HepG2 (cell line): ENCODE measurements around the gene BCORL1. TPM values are rescaled to one million over a fixed set of nuclear protein-coding genes. Genes with fewer than 3 reads are reported as not detected.

Experiments used
- AKNA ChIP-seq: sonication (generic); formaldehyde crosslinking; IDR thresholded peaks from 2 replicates; pipeline ENCODE4 v1.4.0; 2020; ENCODE audit warnings: missing genetic modification reagents, borderline replicate concordance
- ATF7 ChIP-seq, 2 experiments: fragments of 450-650 bp in 1 of 2; sonication (generic) in 1 of 2; formaldehyde crosslinking in 1 of 2; IDR thresholded peaks; 2 replicates each; pipeline versions ENCODE4 v1.4.0 to v1.6.1; 2016 to 2020; ENCODE audit warnings: antibody characterized with exemption in 1 of 2, mild to moderate bottlenecking in 1 of 2, missing genetic modification reagents in 1 of 2
- DR1 ChIP-seq: sonication (generic); formaldehyde crosslinking; IDR thresholded peaks from 2 replicates; pipeline ENCODE4 v1.8.0; 2021; ENCODE audit warnings: mild to moderate bottlenecking, missing genetic modification reagents, inconsistent platforms
- ELF3 ChIP-seq: IDR thresholded peaks from 2 replicates; pipeline ENCODE4 v1.6.1; 2016; ENCODE audit warnings: missing genetic modification reagents, missing compliant biosample characterization
- ETV5 ChIP-seq: IDR thresholded peaks from 2 replicates; pipeline ENCODE4 v1.6.1; 2018; ENCODE audit warnings: missing biosample characterization, missing genetic modification reagents, inconsistent platforms, borderline replicate concordance
- HNRNPLL ChIP-seq: fragments of 200-400 bp; formaldehyde crosslinking; IDR thresholded peaks from 2 replicates; pipeline ENCODE4 v1.6.1; 2017; ENCODE audit warnings: mild to moderate bottlenecking, low read depth, low read length; ENCODE audit not compliant: poor library complexity, severe bottlenecking
- IRF1 ChIP-seq: sonication (generic); formaldehyde crosslinking; IDR thresholded peaks from 2 replicates; pipeline ENCODE4 v1.4.0; 2020; ENCODE audit warnings: low read depth, mild to moderate bottlenecking, missing genetic modification reagents
- KMT2B ChIP-seq: IDR thresholded peaks from 2 replicates; pipeline ENCODE4 v1.6.1; 2016; ENCODE audit warnings: missing genetic modification reagents, missing compliant biosample characterization
- MZF1 ChIP-seq: sonication (generic); formaldehyde crosslinking; IDR thresholded peaks from 2 replicates; pipeline ENCODE4 v1.8.1; 2023; ENCODE audit warnings: mild to moderate bottlenecking, missing genetic modification reagents, borderline replicate concordance
- RAD21 ChIP-seq: fragments of 450-650 bp; formaldehyde crosslinking; IDR thresholded peaks from 2 replicates; pipeline ENCODE4 v1.5.0; 2020; ENCODE audit warnings: mild to moderate bottlenecking
- RCOR2 ChIP-seq: IDR thresholded peaks from 2 replicates; pipeline ENCODE4 v1.6.1; 2016; ENCODE audit warnings: missing biosample characterization, missing genetic modification reagents
- SP1 ChIP-seq, 2 experiments: fragments of 450-650 bp in 1 of 2; sonication (generic) in 1 of 2; formaldehyde crosslinking in 1 of 2; IDR thresholded peaks; 2 replicates each; pipeline versions ENCODE4 v1.4.0 to v1.6.1; 2016 to 2020; ENCODE audit warnings: missing genetic modification reagents in 1 of 2
- SP4 ChIP-seq: sonication (generic); formaldehyde crosslinking; IDR thresholded peaks from 2 replicates; pipeline ENCODE4 v1.8.1; 2023; ENCODE audit warnings: mild to moderate bottlenecking, missing genetic modification reagents
- TEAD3 ChIP-seq: optimal IDR thresholded peaks from 2 replicates; pipeline ENCODE3; 2016; ENCODE audit warnings: borderline replicate concordance
- TGIF2 ChIP-seq: IDR thresholded peaks from 2 replicates; pipeline ENCODE4 v1.6.1; 2016; ENCODE audit warnings: control low read depth, missing compliant biosample characterization
- ZBTB26 ChIP-seq: IDR thresholded peaks from 2 replicates; pipeline ENCODE4 v1.6.1; 2016; ENCODE audit warnings: missing compliant biosample characterization, missing genetic modification reagents, borderline replicate concordance
- ZKSCAN8 ChIP-seq: IDR thresholded peaks from 2 replicates; pipeline ENCODE4 v1.6.1; 2016; ENCODE audit warnings: borderline replicate concordance, missing genetic modification reagents, missing compliant biosample characterization
- ZNF292 ChIP-seq: sonication (generic); formaldehyde crosslinking; IDR thresholded peaks from 2 replicates; pipeline ENCODE4 v1.8.1; 2022; ENCODE audit warnings: mild to moderate bottlenecking, low read depth, missing genetic modification reagents, borderline replicate concordance
- ZNF350 ChIP-seq: sonication (generic); formaldehyde crosslinking; IDR thresholded peaks from 2 replicates; pipeline ENCODE4 v1.4.0; 2020; ENCODE audit warnings: mild to moderate bottlenecking, low read depth, missing genetic modification reagents, borderline replicate concordance
- polyA plus RNA-seq, 8 experiments: library from polyadenylated mRNA; depleted of rRNA in 3 of 8; stranded (reverse) in 7 of 8; unstranded in 1 of 8; fragments of >200 nt; fragmentation: Illumina TruSeq in 4 of 8; extraction: Trizol in 4 of 8; gene quantifications; 2 replicates each; pipeline versions ENCODE4 v1.2.1 to v1.2.3, GENCODE V29; 2011 to 2016; ENCODE audit warnings: low read depth in 4 of 8, missing spikeins in 1 of 8, mixed read lengths in 1 of 8; ENCODE audit not compliant: insufficient read depth in 1 of 8
- total RNA-seq, 5 experiments: library from RNA; depleted of rRNA; stranded (reverse); fragments of >200 nt; fragmentation: Illumina TruSeq; extraction: Trizol; gene quantifications; 2 replicates each; pipeline ENCODE4 v1.2.3, GENCODE V29; 2016; ENCODE audit warnings: low read depth in 1 of 5

BCORL1 gene
- total and polyA plus RNA-seq, 2 of the 13 experiments (the other 11 are each of a cell fraction or from before 2014, with no cell fraction given) = 0.67 to 1.4 TPM

GRCh38 chrX:130060122-130061069 is 78.0 kb downstream of the BCORL1 start (continued):
- TF ChIP-seq TGIF2 (peak; percentile 38; the same call in 1 of the 2 replicates), ZBTB26 (CRISPR knock-in tag) (no peak), ELF3 (no peak), SP1 (IDR thresholded peaks at IDR 0.05) (no peak), SP1 (CRISPR knock-in tag; IDR thresholded peaks at IDR 0.05) (0 out of 2 replicates have a peak, but pooled peaks have one; percentile 33), ATF7 (IDR thresholded peaks at IDR 0.05) (no peak), ATF7 (CRISPR knock-in tag; IDR thresholded peaks at IDR 0.05) (no peak), ZNF292 (no peak), TEAD3 (CRISPR knock-in tag) (no peak), HNRNPLL (peak; percentile 39), DR1 (CRISPR knock-in tag) (no peak), MZF1 (no peak), ETV5 (CRISPR knock-in tag) (peak; percentile 40; the same call in 1 of the 2 replicates), RAD21 (CRISPR knock-in tag) (peak; percentile 86), ZKSCAN8 (CRISPR knock-in tag) (no peak), KMT2B (no peak), AKNA (CRISPR knock-in tag) (no peak), SP4 (no peak), ZNF350 (CRISPR knock-in tag) (no peak), IRF1 (CRISPR knock-in tag) (no peak), RCOR2 (no peak)
